ENCODE data around the gene CADM1.

CADM1 gene

GRCh38 chr11:115317277-115318185, 186.7 kb downstream of the CADM1 start:
- no peaks in the 10 kb centered on the region for H3K4me1 ChIP-seq (ENCODE audit: insufficient read depth, poor library complexity, severe bottlenecking)
- no peaks in the 10 kb centered on the region for H3K9me3 ChIP-seq (ENCODE audit: severe bottlenecking)

DNA sequence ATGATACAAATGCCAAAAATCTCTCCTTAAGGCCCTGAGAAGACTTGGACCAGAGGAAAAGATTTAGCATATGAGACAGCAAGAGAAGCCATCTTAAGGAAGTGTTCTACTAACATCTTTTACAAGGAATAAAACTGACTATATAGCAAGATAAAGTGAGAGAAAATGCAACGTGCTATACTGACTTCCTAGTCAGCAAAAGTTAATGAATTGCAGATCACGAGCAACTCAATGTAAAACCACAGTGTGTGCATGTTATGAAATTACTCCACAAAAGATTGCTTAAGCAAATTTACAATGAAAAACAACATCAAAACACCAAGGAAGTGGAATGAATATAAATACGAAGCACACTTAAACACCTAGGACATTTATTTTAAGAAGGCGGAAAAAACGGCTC, 187.5 kb downstream of the CADM1 start:
- Histone ChIP-seq H3K36me3 (ENCODE audit: low read depth) (no peaks in the 10 kb centered on the region), H3K4me1 (ENCODE audit: insufficient read depth, poor library complexity, severe bottlenecking) (no peaks in the 10 kb centered on the region), H3K9me3 (ENCODE audit: severe bottlenecking) (no peaks in the 10 kb centered on the region), H3K27ac (ENCODE audit: poor library complexity, severe bottlenecking) (no peak overlapping the region), H3K4me3 (ENCODE audit: severe bottlenecking) (no peak overlapping the region), H3K27me3 (ENCODE audit: insufficient read depth, poor library complexity, severe bottlenecking) (no peaks in the 10 kb centered on the region)
- DNase-seq (ENCODE audit: low spot score) (no peak), ATAC-seq (ENCODE audit: low read depth) (no peak)
- TF ChIP-seq CTCF (IDR thresholded peaks at IDR 0.05; ENCODE audit: poor library complexity, severe bottlenecking): no peak

More at GRCh38 chr11:115317277-115318185, 186.7 kb downstream of the CADM1 start:
- Histone ChIP-seq H3K36me3 (ENCODE audit: low read depth) (no peaks in the 10 kb centered on the region), H3K27me3 (ENCODE audit: insufficient read depth, poor library complexity, severe bottlenecking) (no peaks in the 10 kb centered on the region), H3K4me3 (ENCODE audit: severe bottlenecking) (no peak overlapping the region), H3K27ac (ENCODE audit: poor library complexity, severe bottlenecking) (no peak overlapping the region)
- no peak for TF ChIP-seq CTCF (IDR thresholded peaks at IDR 0.05; ENCODE audit: poor library complexity, severe bottlenecking)
- no peak for DNase-seq (ENCODE audit: low spot score)
- no peak for ATAC-seq (ENCODE audit: low read depth)

GRCh38 chr11:115314330-115314920, 189.8 kb downstream of the CADM1 start:
- no peak for ATAC-seq (ENCODE audit: low read depth)
- TF ChIP-seq CTCF (IDR thresholded peaks at IDR 0.05; ENCODE audit: poor library complexity, severe bottlenecking): no peak
- Histone ChIP-seq H3K27ac (ENCODE audit: poor library complexity, severe bottlenecking) (no peak overlapping the region), H3K27me3 (ENCODE audit: insufficient read depth, poor library complexity, severe bottlenecking) (no peaks in the 10 kb centered on the region), H3K9me3 (ENCODE audit: severe bottlenecking) (no peaks in the 10 kb centered on the region), H3K4me3 (ENCODE audit: severe bottlenecking) (no peak overlapping the region), H3K36me3 (ENCODE audit: low read depth) (no peaks in the 10 kb centered on the region), H3K4me1 (ENCODE audit: insufficient read depth, poor library complexity, severe bottlenecking) (no peaks in the 10 kb centered on the region)
- DNase-seq (ENCODE audit: low spot score): no peak

DNA sequence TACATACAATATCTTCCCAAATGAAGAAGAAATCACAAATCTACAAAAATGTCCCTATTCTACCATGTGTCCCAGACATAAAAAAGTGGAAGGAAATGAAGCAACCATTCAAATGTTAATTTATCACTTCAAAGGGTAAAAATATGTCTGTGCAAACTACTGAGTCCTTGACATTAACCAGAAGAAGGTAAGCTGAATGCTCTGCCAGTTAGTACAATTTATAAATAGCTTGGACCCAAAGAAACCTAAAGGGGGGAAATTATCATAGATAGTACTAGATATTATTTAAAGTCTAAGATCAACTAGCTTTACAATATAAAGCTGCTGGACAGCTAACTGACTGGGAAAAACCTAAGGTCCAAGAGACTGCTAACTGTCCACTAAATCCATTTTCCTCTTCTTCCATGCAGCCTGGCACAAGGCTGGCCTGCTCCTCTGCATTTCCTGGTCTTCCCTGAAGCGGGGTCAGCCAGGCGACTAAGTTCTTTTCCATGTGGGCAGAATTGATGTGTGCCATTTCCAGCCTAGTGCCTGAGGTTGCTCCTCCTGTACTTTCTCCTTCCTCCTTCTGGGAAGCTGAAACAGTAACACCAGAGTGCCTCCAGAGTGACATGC, 190.9 kb downstream of the CADM1 start:
- DNase-seq (ENCODE audit: low spot score) (no peak), ATAC-seq (ENCODE audit: low read depth) (no peak)
- no peak for TF ChIP-seq CTCF (IDR thresholded peaks at IDR 0.05; ENCODE audit: poor library complexity, severe bottlenecking)
- H3K27ac ChIP-seq (ENCODE audit: poor library complexity, severe bottlenecking): no peak overlapping the region
- no peak overlapping the region for H3K4me3 ChIP-seq (ENCODE audit: severe bottlenecking)
- H3K27me3 ChIP-seq (ENCODE audit: insufficient read depth, poor library complexity, severe bottlenecking): no peaks in the 10 kb centered on the region
- H3K4me1 ChIP-seq (ENCODE audit: insufficient read depth, poor library complexity, severe bottlenecking): no peaks in the 10 kb centered on the region
- no peaks in the 10 kb centered on the region for H3K36me3 ChIP-seq (ENCODE audit: low read depth)
- H3K9me3 ChIP-seq (ENCODE audit: severe bottlenecking): no peaks in the 10 kb centered on the region

All from RWPE2 (cell line).